ENCODE measurements around the gene PIGV.
"Not testable (repeated sequence)": the region's sequence is repeated elsewhere in the genome, so short reads cannot be mapped to it uniquely, and the experiment has no call there.

PIGV gene

DNA sequence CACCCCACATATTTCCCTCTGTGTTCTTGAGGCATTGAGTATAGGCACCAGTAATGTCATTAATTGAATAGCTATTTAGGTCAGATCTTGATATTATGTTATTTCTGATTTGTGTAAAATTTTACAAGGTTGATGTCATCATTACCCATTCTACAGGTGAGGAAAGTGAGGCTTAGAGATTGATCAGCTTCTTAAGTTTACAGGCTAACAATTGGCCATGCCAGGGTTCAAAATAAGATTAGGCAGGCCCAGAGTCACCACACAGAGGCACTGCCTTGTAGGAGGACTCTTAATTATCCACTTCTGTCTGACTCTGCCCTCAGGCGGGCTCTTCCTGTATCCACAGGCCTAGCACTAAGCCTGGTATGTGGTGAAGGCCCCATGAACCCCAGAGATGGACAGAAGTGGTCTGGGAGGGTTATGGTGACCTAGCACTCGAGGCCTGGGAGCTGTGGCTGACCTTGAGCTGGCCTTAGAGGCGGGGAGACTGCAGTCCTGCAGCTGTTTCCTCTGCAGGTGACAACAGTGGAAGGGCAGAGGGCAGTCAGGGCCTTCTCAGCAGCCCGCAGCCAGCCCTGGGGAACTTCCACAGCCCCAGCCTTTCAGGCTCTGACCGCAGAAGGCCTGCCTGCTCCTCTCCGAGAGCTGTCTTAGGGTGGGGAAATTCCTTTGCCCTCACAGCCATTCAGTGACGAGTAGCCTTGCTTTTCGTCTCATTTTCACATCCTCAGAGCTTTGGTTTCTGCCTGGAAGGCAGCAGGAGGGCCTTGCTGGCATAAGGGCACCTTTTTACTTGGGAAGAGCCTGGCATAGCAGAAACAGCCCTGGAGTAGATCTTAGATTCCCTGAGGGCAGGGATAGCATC, 51.0 kb downstream of the PIGV start:
- no peak for DNase-seq

- no peak for DNase-seq
These were observed 51.6 kb downstream of the PIGV start for GRCh38 chr1:26839339-26839722.

DNA sequence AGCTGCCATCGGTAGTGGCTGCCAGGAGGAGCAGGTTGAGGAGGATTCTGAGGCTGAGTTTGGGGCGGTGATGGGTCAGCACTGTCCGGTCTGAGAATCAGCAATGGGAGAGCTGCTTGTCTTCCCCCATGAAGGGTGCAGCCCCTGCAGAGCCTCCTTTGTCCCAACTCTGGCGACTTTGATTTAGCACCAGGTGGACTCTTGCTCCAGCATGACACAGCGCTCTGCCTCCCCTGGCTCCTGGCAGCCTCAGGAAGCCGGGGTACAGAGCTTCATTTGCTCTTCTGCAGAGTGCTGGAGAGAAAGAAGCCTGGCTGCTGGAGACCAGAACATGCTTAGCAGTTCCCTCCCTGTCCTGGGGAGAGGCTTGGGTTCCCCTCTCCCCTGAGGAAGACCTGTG, 52.0 kb downstream of the PIGV start:
- DNase-seq: no peak

DNA sequence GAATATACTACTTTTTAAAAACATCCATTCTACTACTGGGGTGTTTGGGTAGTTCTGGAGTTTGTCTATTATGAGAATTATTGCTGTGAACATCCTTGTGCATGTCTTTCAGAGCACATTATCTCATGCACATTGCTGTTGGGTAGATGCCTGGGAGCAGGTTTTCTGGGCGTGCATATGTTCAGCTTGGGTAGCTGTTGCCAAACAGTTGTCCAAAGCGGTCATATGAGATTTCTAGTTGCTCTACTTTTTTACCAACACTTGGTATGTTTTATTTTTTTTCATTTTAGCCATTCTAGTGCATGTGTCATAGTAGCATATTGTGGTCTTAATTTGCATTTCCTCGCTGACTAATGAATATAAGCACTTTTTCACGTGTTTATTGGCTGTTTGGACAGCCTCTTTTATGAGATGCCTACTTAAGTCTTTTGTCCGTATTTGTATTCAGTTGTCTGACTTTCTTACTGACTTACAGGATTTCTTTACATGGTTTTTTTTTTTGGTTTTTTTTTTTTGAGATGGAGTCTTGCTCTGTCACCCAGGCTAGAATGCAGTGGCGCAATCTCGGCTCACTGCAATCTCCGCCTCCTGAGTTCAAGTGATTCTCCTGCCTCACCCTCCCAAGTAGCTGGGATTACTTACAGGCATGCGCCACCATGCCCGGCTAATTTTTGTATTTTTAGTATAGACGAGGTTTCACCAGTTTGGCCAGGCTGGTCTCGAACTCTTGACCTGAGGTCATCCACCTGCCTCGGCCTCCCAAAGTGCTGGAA, 56.9 kb downstream of the PIGV start:
- DNase-seq: no peak

- DNase-seq: not testable (repeated sequence)
These were observed 60.1 kb downstream of the PIGV start for GRCh38 chr1:26847826-26848225.
